Left ventricle myocardium inferior (tissue), 1 donor: ENCODE measurements around the gene RNLS. TPM values are rescaled to one million over a fixed set of nuclear protein-coding genes. Genes with fewer than 3 reads are reported as not detected.

Experiments
- DNase-seq: peaks from one replicate; pipeline ENCODE4 v3.0.0-alpha.2; 2020
- H3K27ac ChIP-seq: fragments of 200-600 bp; replicated peaks from 2 replicates; pipeline ENCODE4 v1.8.0; 2021
- H3K27me3 ChIP-seq: fragments of 200-600 bp; 2 replicates; pipeline ENCODE4 v1.8.0; 2021; ENCODE audit warnings: low read depth
- H3K36me3 ChIP-seq: fragments of 200-600 bp; 2 replicates; pipeline ENCODE4 v1.8.0; 2021
- H3K4me1 ChIP-seq: fragments of 200-600 bp; 2 replicates; pipeline ENCODE4 v1.8.0; 2021
- H3K4me3 ChIP-seq: fragments of 200-600 bp; 2 replicates; pipeline ENCODE4 v1.8.0; 2021; ENCODE audit warnings: mild to moderate bottlenecking, moderate library complexity
- H3K9me3 ChIP-seq: fragments of 200-600 bp; replicated peaks from 2 replicates; pipeline ENCODE4 v1.8.0; 2021
- intact Hi-C: fragments of 100-400 bp; cut with micrococcal nuclease; formaldehyde crosslinking; loops from one replicate; pipeline ENCODE4 v1.11.0; 2022
- total RNA-seq: library from RNA; stranded (reverse); fragmentation: NEBNext Ultra II Directional; extraction: Animal tissue kit (Norgen Biotek cat#: 25700); gene quantifications from one replicate; pipeline ENCODE4 v1.2.1, GENCODE V29; 2021
- TF ChIP-seq, protein P1 (sequence below): fragments of 200-600 bp; IDR thresholded peaks from 2 replicates; pipeline ENCODE4 v1.8.0; 2021; ENCODE audit warnings: antibody characterized with exemption, mild to moderate bottlenecking, borderline replicate concordance
- donor health status: DM: no; HTN: yes; CAD: no; lungs with severe emphysema.

RNLS gene
- total RNA-seq, 1 donor from 2014 or later, result 14.3 TPM

- Histone ChIP-seq H3K27me3 (no peaks in the 10 kb centered on the region), H3K27ac (no peak overlapping the region), H3K36me3 (no peaks in the 10 kb centered on the region), H3K4me3 (no peak overlapping the region), H3K9me3 (no peaks in the 10 kb centered on the region), H3K4me1 (peaks cover 12% of the 10 kb centered on the region)
- DNase-seq, result no peak
- intact Hi-C loops, result no loop called here
- TF ChIP-seq, protein P1, sequence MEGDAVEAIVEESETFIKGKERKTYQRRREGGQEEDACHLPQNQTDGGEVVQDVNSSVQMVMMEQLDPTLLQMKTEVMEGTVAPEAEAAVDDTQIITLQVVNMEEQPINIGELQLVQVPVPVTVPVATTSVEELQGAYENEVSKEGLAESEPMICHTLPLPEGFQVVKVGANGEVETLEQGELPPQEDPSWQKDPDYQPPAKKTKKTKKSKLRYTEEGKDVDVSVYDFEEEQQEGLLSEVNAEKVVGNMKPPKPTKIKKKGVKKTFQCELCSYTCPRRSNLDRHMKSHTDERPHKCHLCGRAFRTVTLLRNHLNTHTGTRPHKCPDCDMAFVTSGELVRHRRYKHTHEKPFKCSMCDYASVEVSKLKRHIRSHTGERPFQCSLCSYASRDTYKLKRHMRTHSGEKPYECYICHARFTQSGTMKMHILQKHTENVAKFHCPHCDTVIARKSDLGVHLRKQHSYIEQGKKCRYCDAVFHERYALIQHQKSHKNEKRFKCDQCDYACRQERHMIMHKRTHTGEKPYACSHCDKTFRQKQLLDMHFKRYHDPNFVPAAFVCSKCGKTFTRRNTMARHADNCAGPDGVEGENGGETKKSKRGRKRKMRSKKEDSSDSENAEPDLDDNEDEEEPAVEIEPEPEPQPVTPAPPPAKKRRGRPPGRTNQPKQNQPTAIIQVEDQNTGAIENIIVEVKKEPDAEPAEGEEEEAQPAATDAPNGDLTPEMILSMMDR, result no peak
Observed at GRCh38 chr10:88528201-88528600, 54.9 kb downstream of the RNLS start.

DNA sequence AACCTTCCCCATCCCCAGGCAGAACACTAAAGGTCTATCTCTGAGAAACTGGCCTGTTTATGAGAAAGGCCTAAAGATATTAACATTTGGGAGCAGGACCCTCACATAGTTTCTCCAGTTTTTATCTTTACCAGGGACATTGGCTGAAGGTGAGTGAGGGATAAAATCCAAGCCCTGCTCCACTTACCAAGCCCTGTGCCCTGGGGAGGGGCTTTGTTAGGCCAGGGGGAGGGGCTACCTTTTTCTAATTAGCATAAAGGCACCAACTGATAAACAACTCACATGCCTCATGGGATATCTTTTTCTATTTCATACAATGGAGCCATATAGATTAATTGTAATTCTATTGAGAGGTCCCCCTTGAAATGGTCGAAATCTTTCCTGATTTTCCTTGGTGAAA lies 55.9 kb downstream of the RNLS start:
- Histone ChIP-seq H3K4me1 (peaks cover 12% of the 10 kb centered on the region), H3K27ac (no peak overlapping the region), H3K9me3 (no peaks in the 10 kb centered on the region), H3K36me3 (no peaks in the 10 kb centered on the region), H3K4me3 (no peak overlapping the region), H3K27me3 (no peaks in the 10 kb centered on the region)
- intact Hi-C loops, result no loop called here
- DNase-seq, result no peak
- TF ChIP-seq, protein P1, result no peak

DNA sequence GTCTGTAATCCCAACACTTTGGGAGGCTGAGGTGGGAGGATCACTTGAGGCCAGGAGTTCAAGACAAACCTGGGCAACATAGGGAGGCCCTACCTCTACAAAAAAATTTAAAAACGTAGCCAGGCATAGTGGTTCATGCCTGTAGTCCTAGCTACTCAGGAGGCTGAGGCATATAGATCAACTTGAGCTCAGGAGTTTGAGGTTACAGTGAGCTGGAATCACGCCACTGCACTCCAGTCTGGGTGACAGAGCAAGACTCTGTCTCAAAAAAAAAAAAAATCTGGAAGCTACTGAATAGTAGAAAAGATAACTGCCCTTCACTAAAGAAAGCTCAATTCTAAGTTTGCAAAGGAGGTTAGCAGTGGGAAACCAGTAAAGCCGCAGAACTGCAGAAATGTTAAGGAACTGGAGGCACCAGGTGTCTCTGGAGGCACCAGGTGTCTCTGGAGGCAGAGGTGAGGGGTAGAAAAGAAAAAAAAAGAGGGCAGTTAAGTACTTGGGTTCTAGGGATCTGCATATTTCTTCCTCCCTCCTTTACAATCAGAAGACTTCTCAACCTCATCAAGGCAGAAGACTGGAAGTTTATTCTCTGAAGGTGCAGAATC lies 56.5 kb downstream of the RNLS start:
- intact Hi-C loops, result no loop called here

GRCh38 chr10:88525371-88526069 lies 57.6 kb downstream of the RNLS start:
- H3K27me3 ChIP-seq, result no peaks in the 10 kb centered on the region

More for the DNA sequence above, 56.5 kb downstream of the RNLS start:
- H3K4me1 ChIP-seq, result peaks cover 12% of the 10 kb centered on the region
- no peaks in the 10 kb centered on the region for H3K9me3 ChIP-seq
- H3K4me3 ChIP-seq, result no peak overlapping the region
- no peaks in the 10 kb centered on the region for H3K27me3 ChIP-seq
- no peak overlapping the region for H3K27ac ChIP-seq
- no peak for DNase-seq
- TF ChIP-seq, protein P1, result no peak
- H3K36me3 ChIP-seq, result no peaks in the 10 kb centered on the region

GRCh38 chr10:88523739-88524400 lies 59.2 kb downstream of the RNLS start:
- intact Hi-C loops, result no loop called here
- H3K27ac ChIP-seq, result no peak overlapping the region
- H3K9me3 ChIP-seq, result no peaks in the 10 kb centered on the region
- H3K4me3 ChIP-seq, result no peak overlapping the region
- TF ChIP-seq, protein P1, result no peak
- peaks cover 9% of the 10 kb centered on the region for H3K4me1 ChIP-seq
- no peaks in the 10 kb centered on the region for H3K36me3 ChIP-seq
- no peak for DNase-seq
- no peaks in the 10 kb centered on the region for H3K27me3 ChIP-seq

More at GRCh38 chr10:88525371-88526069, 57.6 kb downstream of the RNLS start:
- Histone ChIP-seq H3K27ac (no peak overlapping the region), H3K9me3 (no peaks in the 10 kb centered on the region), H3K36me3 (no peaks in the 10 kb centered on the region), H3K4me3 (no peak overlapping the region), H3K4me1 (peaks cover 12% of the 10 kb centered on the region)
- DNase-seq, result no peak
- intact Hi-C loops, result no loop called here
- TF ChIP-seq, protein P1, result no peak
